IPS-20b (cell line): ENCODE results near the gene ABCA12.

Source experiments
- H3K27ac ChIP-seq: one replicate; pipeline ENCODE4 v1.5.1; 2013; ENCODE audit warnings: low read length
- H3K27me3 ChIP-seq: 2 replicates; pipeline ENCODE4 v1.6.1; 2013; ENCODE audit warnings: mild to moderate bottlenecking, low read length, inconsistent platforms; ENCODE audit not compliant: insufficient read depth
- H3K36me3 ChIP-seq: 2 replicates; pipeline ENCODE4 v1.6.1; 2013; ENCODE audit warnings: low read depth, mild to moderate bottlenecking, inconsistent platforms, low read length, moderate library complexity; ENCODE audit not compliant: insufficient read depth
- H3K4me1 ChIP-seq: 2 replicates; pipeline ENCODE4 v1.6.1; 2013; ENCODE audit warnings: mild to moderate bottlenecking, control low read depth, inconsistent platforms, low read length, moderate library complexity; ENCODE audit not compliant: insufficient read depth
- H3K4me3 ChIP-seq: 2 replicates; pipeline ENCODE4 v1.5.1; 2013; ENCODE audit warnings: mild to moderate bottlenecking, low read length, inconsistent platforms
- H3K9ac ChIP-seq: 2 replicates; pipeline ENCODE4 v1.6.1; 2013; ENCODE audit warnings: low read depth, mild to moderate bottlenecking, inconsistent platforms, low read length, moderate library complexity
- H3K9me3 ChIP-seq: 2 replicates; pipeline ENCODE4 v1.6.1; 2013; ENCODE audit warnings: mild to moderate bottlenecking, low read depth, low read length, inconsistent platforms; ENCODE audit not compliant: insufficient read depth

ABCA12 gene

GRCh38 chr2:215031321-215031720 is 107.1 kb downstream of the ABCA12 start:
- Histone ChIP-seq H3K4me3 (no peak overlapping the region), H3K36me3 (no peaks in the 10 kb centered on the region), H3K9me3 (no peaks in the 10 kb centered on the region), H3K27me3 (no peaks in the 10 kb centered on the region), H3K4me1 (no peaks in the 10 kb centered on the region), H3K9ac (no peak overlapping the region), H3K27ac (no peak overlapping the region)

- no peak overlapping the region for H3K27ac ChIP-seq
- no peaks in the 10 kb centered on the region for H3K9me3 ChIP-seq
- H3K4me3 ChIP-seq: no peak overlapping the region
- no peak overlapping the region for H3K9ac ChIP-seq
- no peaks in the 10 kb centered on the region for H3K27me3 ChIP-seq
- H3K4me1 ChIP-seq: no peaks in the 10 kb centered on the region
- no peaks in the 10 kb centered on the region for H3K36me3 ChIP-seq
These were observed 108.5 kb downstream of the ABCA12 start for GRCh38 chr2:215029936-215030335.

GRCh38 chr2:215028231-215028630 is 110.2 kb downstream of the ABCA12 start:
- Histone ChIP-seq H3K4me1 (no peaks in the 10 kb centered on the region), H3K9ac (no peak overlapping the region), H3K9me3 (no peaks in the 10 kb centered on the region), H3K27ac (no peak overlapping the region), H3K36me3 (no peaks in the 10 kb centered on the region), H3K4me3 (no peak overlapping the region), H3K27me3 (no peaks in the 10 kb centered on the region)

DNA sequence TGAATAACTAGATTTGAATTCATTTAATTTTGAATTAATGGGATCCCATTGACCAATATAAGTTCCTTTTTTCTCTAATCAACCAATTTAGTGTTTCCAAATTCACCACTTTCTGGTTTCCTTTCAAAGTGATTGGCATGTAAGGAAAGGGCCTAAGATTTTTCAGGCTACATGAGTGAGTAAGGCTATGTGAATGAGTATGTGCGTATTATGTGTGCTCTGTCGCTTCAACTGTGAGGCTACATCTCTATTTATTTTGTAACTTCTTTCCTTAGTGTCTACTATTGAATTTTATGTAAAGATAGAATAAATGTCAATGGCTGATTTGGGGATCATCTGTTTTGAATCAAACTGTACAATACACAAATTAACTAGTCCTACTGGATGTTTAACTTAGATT is 110.6 kb downstream of the ABCA12 start:
- no peak overlapping the region for H3K27ac ChIP-seq
- H3K4me3 ChIP-seq: no peak overlapping the region
- H3K27me3 ChIP-seq: no peaks in the 10 kb centered on the region
- H3K9me3 ChIP-seq: no peaks in the 10 kb centered on the region
- no peaks in the 10 kb centered on the region for H3K36me3 ChIP-seq
- H3K9ac ChIP-seq: no peak overlapping the region
- H3K4me1 ChIP-seq: peaks cover 1% of the 10 kb centered on the region; the same call in 1 of the 2 replicates

DNA sequence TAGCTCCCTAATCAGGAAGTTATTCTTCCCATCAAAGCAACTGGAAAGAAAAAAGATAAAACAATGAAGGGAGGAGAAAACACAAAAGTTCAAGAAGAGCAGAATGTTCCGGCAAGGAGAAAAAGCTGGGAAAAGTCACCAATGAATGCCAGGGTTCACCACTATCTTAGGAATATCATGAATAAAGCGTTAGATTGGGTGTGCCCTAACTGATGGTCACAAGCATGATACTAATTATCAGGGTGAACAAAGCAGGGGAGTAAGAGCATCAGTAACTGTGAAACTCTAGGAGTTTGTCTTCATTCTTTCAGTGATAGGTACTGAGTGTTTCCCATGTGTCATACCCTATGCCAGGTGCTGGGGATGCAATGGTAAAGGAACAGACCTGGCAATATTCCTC is 115.5 kb downstream of the ABCA12 start:
- Histone ChIP-seq H3K36me3 (no peaks in the 10 kb centered on the region), H3K4me1 (peaks cover 9% of the 10 kb centered on the region; the same call in 1 of the 2 replicates), H3K9ac (no peak overlapping the region), H3K27ac (no peak overlapping the region), H3K9me3 (no peaks in the 10 kb centered on the region), H3K4me3 (no peak overlapping the region), H3K27me3 (no peaks in the 10 kb centered on the region)

- Histone ChIP-seq H3K9me3 (no peaks in the 10 kb centered on the region), H3K27me3 (no peaks in the 10 kb centered on the region), H3K27ac (no peak overlapping the region), H3K4me1 (peaks cover 9% of the 10 kb centered on the region; the same call in 1 of the 2 replicates), H3K9ac (no peak overlapping the region), H3K4me3 (no peak overlapping the region), H3K36me3 (no peaks in the 10 kb centered on the region)
These were observed 116.0 kb downstream of the ABCA12 start for GRCh38 chr2:215022418-215022817.

DNA sequence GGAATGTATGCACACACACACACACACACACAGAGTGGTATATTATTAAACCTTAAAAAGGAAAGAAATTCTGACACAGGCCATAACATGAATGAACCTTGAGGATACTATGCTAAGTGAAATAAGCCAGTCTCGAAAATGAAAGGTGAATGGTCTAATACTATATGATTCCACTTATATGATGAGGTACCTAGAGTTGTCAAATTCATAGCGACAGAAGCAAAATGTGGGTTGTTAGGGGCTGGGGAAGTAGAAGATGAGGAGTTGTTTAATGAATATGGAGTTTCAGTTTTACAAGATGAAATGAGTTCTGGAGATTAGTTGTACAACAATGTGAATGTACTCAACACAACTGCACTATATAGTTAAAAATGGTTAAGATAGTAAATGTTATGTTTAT is 118.1 kb downstream of the ABCA12 start:
- no peaks in the 10 kb centered on the region for H3K36me3 ChIP-seq
- no peak overlapping the region for H3K27ac ChIP-seq
- H3K9ac ChIP-seq: no peak overlapping the region
- H3K4me3 ChIP-seq: no peak overlapping the region
- no peaks in the 10 kb centered on the region for H3K27me3 ChIP-seq
- no peaks in the 10 kb centered on the region for H3K9me3 ChIP-seq
- H3K4me1 ChIP-seq: peaks cover 9% of the 10 kb centered on the region; the same call in 1 of the 2 replicates

DNA sequence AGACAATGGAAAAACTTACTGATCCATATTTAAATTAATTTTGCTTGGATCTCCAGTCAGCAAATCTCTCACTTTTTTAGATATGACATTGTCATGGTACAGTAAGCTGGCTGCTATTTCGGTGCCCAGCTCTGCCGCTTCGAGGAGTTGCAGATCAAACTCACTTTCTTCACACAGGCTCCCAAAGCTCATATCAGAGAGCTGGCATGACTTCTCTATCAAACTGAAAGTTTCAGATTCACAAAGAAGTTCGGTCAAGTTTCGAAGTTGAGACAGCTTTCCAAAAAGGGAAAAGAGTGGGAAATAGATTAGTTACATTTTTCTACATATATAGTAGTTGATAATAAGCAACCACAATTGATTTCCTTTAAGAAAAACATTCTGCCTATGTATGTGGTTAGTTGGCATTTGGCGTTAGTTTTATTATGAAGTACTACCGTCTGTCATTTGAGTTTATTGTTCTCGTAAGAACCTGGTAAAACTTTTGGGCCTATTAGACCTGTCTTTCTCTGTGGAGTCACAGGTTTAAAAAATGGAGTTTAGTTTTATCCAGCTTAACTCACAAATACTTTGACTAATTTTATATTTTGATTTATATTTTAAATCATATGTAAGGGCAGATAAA is 118.8 kb downstream of the ABCA12 start:
- Histone ChIP-seq H3K9ac (no peak overlapping the region), H3K9me3 (no peaks in the 10 kb centered on the region), H3K27me3 (no peaks in the 10 kb centered on the region), H3K36me3 (no peaks in the 10 kb centered on the region), H3K4me1 (peaks cover 9% of the 10 kb centered on the region; the same call in 1 of the 2 replicates), H3K27ac (no peak overlapping the region), H3K4me3 (no peak overlapping the region)

DNA sequence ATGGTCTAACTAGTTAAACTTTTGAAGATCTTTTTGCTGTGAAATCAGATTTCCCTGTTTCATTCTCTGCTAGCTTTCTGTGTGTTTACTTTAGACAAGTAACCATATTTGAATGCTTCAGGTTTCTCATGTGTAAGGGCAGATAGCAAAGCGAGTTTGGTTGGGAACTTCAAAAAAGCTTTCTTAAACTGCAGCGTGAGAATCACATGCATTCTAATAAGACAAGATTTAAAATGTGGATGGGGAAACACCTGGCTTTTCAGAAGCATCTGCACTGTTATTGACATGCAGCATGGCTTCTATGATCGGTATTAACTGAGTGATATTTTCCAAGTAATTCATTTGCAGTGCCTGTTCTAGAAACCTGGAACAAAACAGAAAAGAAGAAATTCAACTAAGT is 119.3 kb downstream of the ABCA12 start:
- Histone ChIP-seq H3K36me3 (no peaks in the 10 kb centered on the region), H3K4me3 (no peak overlapping the region), H3K4me1 (peaks cover 9% of the 10 kb centered on the region; the same call in 1 of the 2 replicates), H3K9me3 (no peaks in the 10 kb centered on the region), H3K9ac (no peak overlapping the region), H3K27ac (no peak overlapping the region), H3K27me3 (no peaks in the 10 kb centered on the region)

- H3K9me3 ChIP-seq: no peaks in the 10 kb centered on the region
- H3K4me1 ChIP-seq: no peaks in the 10 kb centered on the region
- H3K27ac ChIP-seq: no peak overlapping the region
- no peak overlapping the region for H3K9ac ChIP-seq
- H3K4me3 ChIP-seq: no peak overlapping the region
- no peaks in the 10 kb centered on the region for H3K36me3 ChIP-seq
- H3K27me3 ChIP-seq: no peaks in the 10 kb centered on the region
These were observed 123.0 kb downstream of the ABCA12 start for GRCh38 chr2:215015421-215015820.

DNA sequence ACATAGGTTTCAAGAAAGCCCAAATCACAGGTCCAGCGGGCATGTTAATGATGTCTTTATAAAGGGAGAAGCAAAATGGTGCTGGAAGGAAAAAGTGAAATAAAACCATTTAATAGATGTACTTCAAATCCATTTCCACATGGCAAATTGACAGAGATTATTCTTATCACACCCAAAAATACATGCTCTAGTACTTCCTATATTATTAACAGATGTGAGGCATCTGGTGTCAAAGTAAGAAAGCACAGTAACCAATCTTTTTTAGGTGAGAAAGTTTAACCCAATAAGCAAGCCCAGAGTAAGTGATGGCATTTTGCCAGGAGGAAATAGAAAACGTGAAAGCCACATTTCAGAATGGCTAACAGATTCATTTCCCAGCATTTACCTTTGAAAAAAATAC is 128.0 kb downstream of the ABCA12 start:
- Histone ChIP-seq H3K9ac (no peak overlapping the region), H3K36me3 (no peaks in the 10 kb centered on the region), H3K4me1 (no peaks in the 10 kb centered on the region), H3K9me3 (no peaks in the 10 kb centered on the region), H3K4me3 (no peak overlapping the region), H3K27ac (no peak overlapping the region), H3K27me3 (no peaks in the 10 kb centered on the region)

- Histone ChIP-seq H3K36me3 (no peaks in the 10 kb centered on the region), H3K9me3 (no peaks in the 10 kb centered on the region), H3K27me3 (no peaks in the 10 kb centered on the region), H3K4me3 (no peak overlapping the region), H3K27ac (no peak overlapping the region), H3K9ac (no peak overlapping the region), H3K4me1 (peaks cover 2% of the 10 kb centered on the region; the same call in 1 of the 2 replicates)
These were observed 135.4 kb downstream of the ABCA12 start for GRCh38 chr2:215003001-215003400.
